Astrocyte of the cerebellum (primary cell): ENCODE results near the gene CYTIP.
"Not testable (repeated sequence)": the region's sequence is repeated elsewhere in the genome, so short reads cannot be mapped to it uniquely, and the experiment has no call there.

ENCODE experiments used
- DNase-seq: peaks from one replicate; pipeline ENCODE4 v3.0.0-alpha.2; 2011; ENCODE audit warnings: low read depth
- H3K4me3 ChIP-seq: 2 replicates; pipeline ENCODE4 v1.5.1; 2011; ENCODE audit warnings: mild to moderate bottlenecking, low read depth, low read length, moderate library complexity
- CTCF ChIP-seq: IDR thresholded peaks from 2 replicates; pipeline ENCODE4 v1.5.1; 2012; ENCODE audit warnings: low read length, low read depth, moderate library complexity, mild to moderate bottlenecking; ENCODE audit errors: missing control alignments
- in situ Hi-C: cut with HindIII; loops from 2 replicates; pipeline ENCODE4 v1.10.0; 2017; ENCODE audit warnings: low sequenced_read_pairs

Gene CYTIP

GRCh38 chr2:157375384-157375783 is 68.5 kb downstream of the CYTIP start:
- DNase-seq: no peak
- no peak for TF ChIP-seq CTCF
- in situ Hi-C loops: no loop called here
- H3K4me3 ChIP-seq: no peak overlapping the region

- in situ Hi-C loops, H3K4me3 ChIP-seq, DNase-seq: not testable (repeated sequence)
Measured at GRCh38 chr2:157368508-157368907, 75.4 kb downstream of the CYTIP start.

GRCh38 chr2:157367704-157368103 is 76.2 kb downstream of the CYTIP start:
- DNase-seq: no peak
- in situ Hi-C loops: no loop called here
- H3K4me3 ChIP-seq: no peak overlapping the region
- TF ChIP-seq CTCF: no peak
